Activated CD8-positive, alpha-beta T cell treated with anti-CD3 and anti-CD28 coated beads for 36 hours (primary cell): Measurements from ENCODE around the gene CPA5. TPM values are rescaled to one million over a fixed set of nuclear protein-coding genes. Genes with fewer than 3 reads are reported as not detected.

ENCODE experiments used
- ATAC-seq: fragments of 200-7000 bp; cut with Tn5 transposase; one replicate; pipeline ENCODE4 v1.10.0; 2021; ENCODE audit warnings: mild to moderate bottlenecking, moderate library complexity
- CTCF ChIA-PET: fragments of 350-600 bp; sonication (Branson Sonifier 250); formaldehyde crosslinking; loops from one replicate; lab custom pipeline; 2021; ENCODE audit warnings: antibody characterized with exemption; lab: Charles Lee
- POLR2A ChIA-PET: fragments of 350-600 bp; sonication (Branson Sonifier 250); formaldehyde crosslinking; loops from one replicate; lab custom pipeline; 2021; ENCODE audit warnings: antibody characterized with exemption; lab: Charles Lee
- DNase-seq: peaks from one replicate; pipeline ENCODE4 v3.0.0-alpha.2; 2020
- H3K27ac Mint-ChIP-seq: one replicate; pipeline ENCODE4 v1.8.0; 2021; ENCODE audit warnings: mild to moderate bottlenecking, mixed read lengths
- H3K27me3 Mint-ChIP-seq: one replicate; pipeline ENCODE4 v1.8.0; 2021; ENCODE audit warnings: mixed read lengths
- H3K36me3 Mint-ChIP-seq: one replicate; pipeline ENCODE4 v1.8.0; 2021; ENCODE audit warnings: low read depth, mixed read lengths
- H3K4me1 Mint-ChIP-seq: one replicate; pipeline ENCODE4 v1.8.0; 2021; ENCODE audit warnings: low read depth, mixed read lengths
- H3K4me3 Mint-ChIP-seq: one replicate; pipeline ENCODE4 v1.8.0; 2021; ENCODE audit warnings: mild to moderate bottlenecking, moderate library complexity, mixed read lengths
- H3K9me3 Mint-ChIP-seq: one replicate; pipeline ENCODE4 v1.8.0; 2021; ENCODE audit warnings: mixed read lengths
- CTCF ChIP-seq: fragments of 200-600 bp; IDR thresholded peaks from one replicate; pipeline ENCODE4 v1.8.0; 2022; ENCODE audit warnings: antibody characterized with exemption, mild to moderate bottlenecking
- intact Hi-C: fragments of 100-400 bp; cut with micrococcal nuclease; formaldehyde crosslinking; loops from one replicate; pipeline ENCODE4 v1.10.0; 2022
- total RNA-seq, 2 experiments: library from RNA; stranded (reverse); gene quantifications; one replicate each; pipeline ENCODE4 v1.2.3, GENCODE V29; 2021

Gene CPA5
- total RNA-seq, 2 experiments from 2014 or later = 0.25 to 0.88 TPM

- Mint-ChIP-seq H3K27me3 (no peaks in the 10 kb centered on the region), H3K27ac (peak overlapping the region; percentile 87), H3K4me3 (peak overlapping the region; percentile 50), H3K36me3 (peaks cover 15% of the 10 kb centered on the region), H3K9me3 (no peaks in the 10 kb centered on the region), H3K4me1 (peaks cover 24% of the 10 kb centered on the region)
- ATAC-seq (peak; percentile 98), DNase-seq (peak; percentile 75)
- ChIA-PET CTCF (interaction anchor here (0.8 to 1.3 kb wide), 3 partner anchors 17 to 90 kb away, joined by 3 to 6 read pairs (median 3); no protein-coding TSS in a partner anchor), POLR2A (interaction anchor here (1.0 to 1.1 kb wide), 2 partner anchors 17 to 26 kb away, joined by 3 to 6 read pairs; no protein-coding TSS in a partner anchor)
- TF ChIP-seq CTCF = peak; percentile 20
- intact Hi-C loops = no loop called here
These were observed 50.0 kb downstream of the CPA5 start for GRCh38 chr7:130394421-130395195.

- Mint-ChIP-seq H3K36me3 (peaks cover 20% of the 10 kb centered on the region), H3K4me1 (peaks cover 24% of the 10 kb centered on the region), H3K9me3 (no peaks in the 10 kb centered on the region), H3K27me3 (no peaks in the 10 kb centered on the region), H3K4me3 (peak overlapping the region; percentile 27), H3K27ac (peak overlapping the region; percentile 71)
- ChIA-PET POLR2A (no interaction called here), CTCF (no interaction called here)
- intact Hi-C loops = no loop called here
- DNase-seq (no peak), ATAC-seq (no peak)
- TF ChIP-seq CTCF = no peak
These were observed 50.8 kb downstream of the CPA5 start for GRCh38 chr7:130395421-130395820.

- Mint-ChIP-seq H3K36me3 (peaks cover 25% of the 10 kb centered on the region), H3K27ac (peak overlapping the region; percentile 27), H3K4me1 (peaks cover 24% of the 10 kb centered on the region), H3K9me3 (no peaks in the 10 kb centered on the region), H3K4me3 (no peak overlapping the region), H3K27me3 (no peaks in the 10 kb centered on the region)
- DNase-seq = no peak
- intact Hi-C loops = no loop called here
- TF ChIP-seq CTCF = no peak
- ChIA-PET POLR2A (no interaction called here), CTCF (interaction anchor here (1.0 to 1.2 kb wide), 2 partner anchors 15 to 17 kb away, joined by 3 read pairs; no protein-coding TSS in a partner anchor)
- no peak for ATAC-seq
These were observed 51.5 kb downstream of the CPA5 start for GRCh38 chr7:130396109-130396508.

- ATAC-seq = no peak
- no peaks in the 10 kb centered on the region for H3K9me3 Mint-ChIP-seq
- no peak overlapping the region for H3K4me3 Mint-ChIP-seq
- no peak overlapping the region for H3K27ac Mint-ChIP-seq
- CTCF ChIA-PET = interaction anchor here (1.2 kb wide), 1 partner anchor 14 kb away, joined by 3 read pairs; no protein-coding TSS in a partner anchor
- POLR2A ChIA-PET = interaction anchor here (0.9 kb wide), 1 partner anchor 50 kb away, joined by 3 read pairs; no protein-coding TSS in a partner anchor
- H3K36me3 Mint-ChIP-seq = peaks cover 27% of the 10 kb centered on the region
- no peak for DNase-seq
- TF ChIP-seq CTCF = no peak
- no peaks in the 10 kb centered on the region for H3K27me3 Mint-ChIP-seq
- peaks cover 24% of the 10 kb centered on the region for H3K4me1 Mint-ChIP-seq
- intact Hi-C loops = no loop called here
These were observed 52.6 kb downstream of the CPA5 start for GRCh38 chr7:130397051-130397757.
